Brain microvascular endothelial cell (primary cell): ENCODE data around the gene NEUROG1.
A peak's percentile ranks its signal among the peaks of the same experiment; 100 is the strongest.

ENCODE experiments used
- DNase-seq: peaks from one replicate; pipeline ENCODE4 v3.0.0-alpha.2; 2020
- H3K27ac ChIP-seq: fragments of 250-450 bp; sonication (Bioruptor Pico); 2 replicates; pipeline ENCODE4 v1.5.1; 2020; ENCODE audit warnings: mild to moderate bottlenecking, moderate library complexity
- H3K27me3 ChIP-seq: fragments of 250-450 bp; sonication (Bioruptor Pico); replicated peaks from 2 replicates; pipeline ENCODE4 v1.5.1; 2020; ENCODE audit warnings: mild to moderate bottlenecking
- H3K36me3 ChIP-seq: fragments of 250-450 bp; sonication (Bioruptor Pico); replicated peaks from 2 replicates; pipeline ENCODE4 v1.5.1; 2020; ENCODE audit warnings: mild to moderate bottlenecking
- H3K4me3 ChIP-seq: 2 replicates; pipeline ENCODE4 v1.5.1; 2011; ENCODE audit warnings: low read depth, mild to moderate bottlenecking, control low read depth, low read length, moderate library complexity
- CTCF ChIP-seq: IDR thresholded peaks from 2 replicates; pipeline ENCODE4 v1.5.1; 2011; ENCODE audit warnings: low read depth, mild to moderate bottlenecking, moderate library complexity, low read length, control low read depth, inconsistent platforms; ENCODE audit errors: missing control alignments
- in situ Hi-C: cut with HindIII; loops from 2 replicates; pipeline ENCODE4 v1.10.0; 2017; ENCODE audit warnings: low sequenced_read_pairs, low pct_ligation_motif_present

The NEUROG1 gene

GRCh38 chr5:135535820-135536801 is at the start of gene NEUROG1:
Gene NEUROG1, minus strand, starts transcription at chr5:135535964. Its CDS starts 274 bp downstream, at chr5:135535690.
- Histone ChIP-seq H3K36me3 (no peaks in the 10 kb centered on the region), H3K27me3 (peaks cover 82% of the 10 kb centered on the region), H3K4me3 (no peak within 1 kb of the TSS), H3K27ac (no peak within 1 kb of the TSS)
- in situ Hi-C loops, result no loop called here
- DNase-seq, result no peak
- no peak for TF ChIP-seq CTCF

DNA sequence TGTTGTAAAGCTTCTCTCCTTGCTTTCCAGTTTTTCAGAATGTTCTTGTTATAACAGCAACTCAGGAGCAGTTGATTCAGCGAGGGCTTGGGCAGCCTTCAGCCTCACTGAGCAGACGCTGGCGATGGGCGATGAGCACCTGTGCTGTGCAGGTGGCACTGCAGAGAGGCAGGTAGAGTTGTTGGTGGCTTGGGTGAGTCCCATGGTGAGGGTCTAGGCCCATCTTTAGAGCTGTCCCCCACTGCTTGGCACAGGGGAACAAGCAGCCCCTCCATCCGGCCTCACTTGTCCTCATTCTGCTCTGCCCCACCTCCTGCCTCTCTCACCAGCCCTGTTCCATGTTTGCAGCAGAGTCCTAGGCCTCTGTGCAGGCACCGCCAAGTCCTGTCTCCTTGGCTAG is 49.2 kb upstream of the NEUROG1 start:
- no peak overlapping the region for H3K4me3 ChIP-seq
- no peaks in the 10 kb centered on the region for H3K36me3 ChIP-seq
- TF ChIP-seq CTCF, result no peak
- no peak overlapping the region for H3K27ac ChIP-seq
- peaks cover 2% of the 10 kb centered on the region for H3K27me3 ChIP-seq
- in situ Hi-C loops, result no loop called here
- no peak for DNase-seq

- no peak overlapping the region for H3K27ac ChIP-seq
- DNase-seq, result no peak
- in situ Hi-C loops, result no loop called here
- H3K4me3 ChIP-seq, result no peak overlapping the region
- peaks cover 6% of the 10 kb centered on the region for H3K27me3 ChIP-seq
- H3K36me3 ChIP-seq, result no peaks in the 10 kb centered on the region
- TF ChIP-seq CTCF, result no peak
Measured at GRCh38 chr5:135584276-135584675, 48.5 kb upstream of the NEUROG1 start.

DNA sequence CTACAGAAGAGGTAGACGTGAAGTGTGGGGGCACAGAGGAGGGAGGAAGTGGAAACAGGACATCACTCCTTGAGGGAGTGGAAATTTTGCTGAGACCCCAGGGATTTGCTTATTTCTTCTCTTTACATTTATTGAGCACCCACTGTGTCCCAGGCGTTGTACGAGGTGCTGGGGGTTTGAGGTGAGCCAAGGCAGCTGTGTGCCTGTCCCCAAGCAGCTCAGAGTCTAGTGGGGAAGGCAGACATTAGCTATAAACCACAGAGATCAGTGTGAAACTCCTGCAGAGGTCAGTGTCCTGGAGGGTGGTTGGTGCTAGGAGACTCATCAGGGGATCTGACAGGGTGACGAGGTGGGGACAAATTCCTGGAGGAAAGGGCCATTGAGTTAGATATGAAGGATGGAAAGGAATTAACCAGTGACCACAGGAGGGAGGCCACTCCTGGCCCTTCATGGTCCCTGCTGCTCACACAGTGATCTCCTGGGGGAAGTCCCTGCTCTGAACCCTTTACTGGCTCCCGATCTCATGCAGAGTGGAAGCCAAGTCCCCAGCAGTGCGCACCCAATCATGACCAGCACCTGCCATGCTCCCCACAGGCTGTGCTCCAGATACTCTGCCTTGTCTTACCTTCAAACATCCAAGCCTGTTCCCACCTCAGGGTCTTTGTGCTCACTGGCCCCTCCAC is 46.5 kb upstream of the NEUROG1 start:
- DNase-seq, result no peak
- H3K27me3 ChIP-seq, result peaks cover 26% of the 10 kb centered on the region
- H3K4me3 ChIP-seq, result no peak overlapping the region
- in situ Hi-C loops, result no loop called here
- H3K27ac ChIP-seq, result no peak overlapping the region
- TF ChIP-seq CTCF, result no peak
- no peaks in the 10 kb centered on the region for H3K36me3 ChIP-seq

- Histone ChIP-seq H3K27me3 (peaks cover 24% of the 10 kb centered on the region), H3K36me3 (no peaks in the 10 kb centered on the region), H3K27ac (no peak within 1 kb of the TSS), H3K4me3 (peak within 1 kb of the TSS; percentile 35)
- DNase-seq, result peak; percentile 35
- no peak for TF ChIP-seq CTCF
- in situ Hi-C loops, result no loop called here
Measured at GRCh38 chr5:135578685-135579341, 43.0 kb upstream of the NEUROG1 start, which contains the start of gene CXCL14. Gene CXCL14, minus strand, starts transcription at chr5:135578991. Its CDS starts 213 bp downstream, at chr5:135578778.
